AG08396 (cell line): ENCODE results near the gene PDE7B.

Source experiments
- DNase-seq: peaks from one replicate; pipeline ENCODE4 v3.0.0; 2012; ENCODE audit warnings: low spot score, mixed read lengths

The PDE7B gene

DNA sequence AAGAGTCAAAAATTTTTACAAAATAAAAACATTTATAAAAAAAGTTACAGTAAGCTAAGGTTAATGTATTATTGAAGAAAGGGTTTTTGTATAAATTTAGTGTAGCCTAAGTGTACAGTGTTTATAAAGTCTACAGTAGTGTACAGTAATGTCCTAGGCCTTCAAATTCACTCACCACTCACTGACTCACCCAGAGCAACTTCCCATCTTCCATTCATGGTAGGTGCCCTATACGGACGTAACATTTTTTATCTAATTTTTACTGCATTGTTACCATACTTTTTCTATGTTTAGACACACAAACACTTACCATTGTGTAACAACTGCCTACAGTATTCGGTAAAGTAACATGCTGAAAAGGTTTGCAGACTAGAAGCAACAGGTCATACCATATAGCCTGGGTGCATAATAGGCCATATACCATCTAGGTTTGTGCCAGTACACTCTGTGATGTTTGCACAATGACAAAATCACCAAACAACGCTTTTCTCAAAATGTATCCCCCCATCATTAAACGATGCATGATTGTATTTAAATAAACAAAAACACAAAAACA, 392.6 kb downstream of the PDE7B start:
- no peak for DNase-seq
